Activated B cell treated with CpG ODN at 0.5 μM for 24 hours (primary cell): ENCODE data around the gene EP400. TPM values are rescaled to one million over a fixed set of nuclear protein-coding genes. Genes with fewer than 3 reads are reported as not detected.

Experiments
- ATAC-seq: fragments of 200-7000 bp; cut with Tn5 transposase; one replicate; pipeline ENCODE4 v1.10.0; 2021; ENCODE audit warnings: low read depth, mild to moderate bottlenecking, moderate library complexity
- CTCF ChIA-PET: fragments of 350-600 bp; sonication (Branson Sonifier 250); formaldehyde crosslinking; loops from one replicate; lab custom pipeline; 2021; ENCODE audit warnings: antibody characterized with exemption; lab: Charles Lee
- POLR2A ChIA-PET: fragments of 350-600 bp; sonication (Branson Sonifier 250); formaldehyde crosslinking; loops from one replicate; lab custom pipeline; 2021; ENCODE audit warnings: antibody characterized with exemption; lab: Charles Lee
- DNase-seq: peaks from one replicate; pipeline ENCODE4 v3.0.0; 2022
- H3K27ac Mint-ChIP-seq: one replicate; pipeline ENCODE4 v1.8.0; 2020; ENCODE audit warnings: mixed read lengths
- H3K27me3 Mint-ChIP-seq: one replicate; pipeline ENCODE4 v1.8.0; 2021; ENCODE audit warnings: mixed read lengths
- H3K36me3 Mint-ChIP-seq: one replicate; pipeline ENCODE4 v1.8.0; 2021; ENCODE audit warnings: low read depth, mixed read lengths
- H3K4me1 Mint-ChIP-seq: one replicate; pipeline ENCODE4 v1.8.0; 2021; ENCODE audit warnings: mixed read lengths
- H3K4me3 Mint-ChIP-seq: one replicate; pipeline ENCODE4 v1.8.0; 2020; ENCODE audit warnings: mild to moderate bottlenecking, mixed read lengths
- H3K9me3 Mint-ChIP-seq: one replicate; pipeline ENCODE4 v1.8.0; 2020; ENCODE audit warnings: mixed read lengths
- intact Hi-C: fragments of 100-400 bp; cut with micrococcal nuclease; formaldehyde crosslinking; loops from one replicate; pipeline ENCODE4 v1.15.1; 2024
- total RNA-seq: library from RNA; stranded (reverse); gene quantifications from 2 replicates; pipeline ENCODE4 v1.2.3, GENCODE V29; 2022
- TF ChIP-seq, protein P1 (sequence below): fragments of 200-600 bp; IDR thresholded peaks from one replicate; pipeline ENCODE4 v1.8.0; 2022; ENCODE audit warnings: antibody characterized with exemption, mild to moderate bottlenecking

The EP400 gene
- total RNA-seq, 1 donor from 2014 or later: 65.6 TPM

DNA sequence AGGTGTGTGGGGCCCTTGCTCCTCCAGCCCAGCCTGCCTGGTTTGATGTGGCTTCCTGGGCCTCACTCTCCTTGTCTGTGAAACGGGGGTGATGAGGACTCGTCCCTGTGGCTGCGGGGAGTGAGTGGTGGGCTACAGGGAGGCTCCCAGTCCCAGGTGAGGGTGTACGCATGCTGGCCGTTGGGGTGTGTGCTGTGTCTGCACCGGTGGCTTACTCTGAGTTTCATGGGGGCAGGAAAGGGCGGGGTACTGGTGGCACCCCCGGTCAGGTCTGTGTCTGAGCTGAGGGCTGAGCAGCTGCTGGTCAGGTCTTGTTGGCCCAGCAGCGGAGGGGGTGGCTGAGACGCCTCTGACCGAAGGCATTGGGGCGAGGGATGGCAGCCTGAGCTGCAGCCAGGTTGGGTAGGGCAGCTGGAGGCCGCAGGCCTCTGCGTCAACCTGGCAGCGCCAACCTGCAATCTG lies 44.1 kb upstream of the EP400 start:
- Mint-ChIP-seq H3K4me1 (no peaks in the 10 kb centered on the region), H3K27me3 (no peaks in the 10 kb centered on the region), H3K9me3 (no peaks in the 10 kb centered on the region), H3K27ac (no peak overlapping the region), H3K4me3 (no peak overlapping the region), H3K36me3 (peaks cover 11% of the 10 kb centered on the region)
- intact Hi-C loops: no loop called here
- DNase-seq (no peak), ATAC-seq (no peak)
- POLR2A ChIA-PET: no interaction called here
- TF ChIP-seq, protein P1, sequence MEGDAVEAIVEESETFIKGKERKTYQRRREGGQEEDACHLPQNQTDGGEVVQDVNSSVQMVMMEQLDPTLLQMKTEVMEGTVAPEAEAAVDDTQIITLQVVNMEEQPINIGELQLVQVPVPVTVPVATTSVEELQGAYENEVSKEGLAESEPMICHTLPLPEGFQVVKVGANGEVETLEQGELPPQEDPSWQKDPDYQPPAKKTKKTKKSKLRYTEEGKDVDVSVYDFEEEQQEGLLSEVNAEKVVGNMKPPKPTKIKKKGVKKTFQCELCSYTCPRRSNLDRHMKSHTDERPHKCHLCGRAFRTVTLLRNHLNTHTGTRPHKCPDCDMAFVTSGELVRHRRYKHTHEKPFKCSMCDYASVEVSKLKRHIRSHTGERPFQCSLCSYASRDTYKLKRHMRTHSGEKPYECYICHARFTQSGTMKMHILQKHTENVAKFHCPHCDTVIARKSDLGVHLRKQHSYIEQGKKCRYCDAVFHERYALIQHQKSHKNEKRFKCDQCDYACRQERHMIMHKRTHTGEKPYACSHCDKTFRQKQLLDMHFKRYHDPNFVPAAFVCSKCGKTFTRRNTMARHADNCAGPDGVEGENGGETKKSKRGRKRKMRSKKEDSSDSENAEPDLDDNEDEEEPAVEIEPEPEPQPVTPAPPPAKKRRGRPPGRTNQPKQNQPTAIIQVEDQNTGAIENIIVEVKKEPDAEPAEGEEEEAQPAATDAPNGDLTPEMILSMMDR: no peak
- CTCF ChIA-PET: no interaction called here

DNA sequence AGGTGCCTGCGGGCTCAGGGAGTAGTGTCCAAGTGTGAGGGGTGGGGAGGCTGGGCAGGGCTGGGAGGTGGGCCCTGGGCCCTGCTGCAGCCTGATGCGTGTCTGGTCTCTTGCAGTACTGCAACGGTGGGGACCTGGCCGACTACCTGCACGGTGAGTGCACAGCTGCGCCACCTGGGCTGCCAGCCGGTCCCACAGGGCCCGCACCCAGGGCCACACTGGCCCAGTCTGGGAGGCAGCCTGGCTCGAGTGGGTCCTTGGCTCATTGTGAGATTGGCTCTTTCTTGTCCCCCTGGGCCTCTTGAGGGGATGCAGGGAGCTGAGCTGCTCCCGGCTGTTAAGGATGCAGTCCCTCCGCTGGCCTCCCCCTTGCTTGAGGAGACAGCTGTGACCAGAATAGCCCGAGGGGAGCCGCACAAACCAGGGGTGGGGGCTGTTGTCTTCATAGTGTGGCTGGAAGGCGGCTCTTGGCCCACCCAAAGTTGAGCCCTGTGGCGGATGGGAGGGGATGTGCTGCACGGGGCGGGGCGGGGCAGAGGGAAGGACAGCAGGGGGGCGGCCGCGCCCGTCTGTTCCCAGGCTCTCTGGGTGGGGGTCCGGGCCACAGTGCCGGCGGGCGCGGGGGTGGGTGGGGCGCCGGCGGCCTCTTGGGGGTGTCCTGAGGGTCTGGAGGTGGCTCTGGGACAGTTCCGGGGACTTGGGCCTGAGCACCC lies 42.2 kb upstream of the EP400 start:
- TF ChIP-seq, protein P1: no peak
- Mint-ChIP-seq H3K4me1 (no peaks in the 10 kb centered on the region), H3K36me3 (peaks cover 24% of the 10 kb centered on the region), H3K27ac (no peak overlapping the region), H3K27me3 (no peaks in the 10 kb centered on the region), H3K4me3 (no peak overlapping the region), H3K9me3 (no peaks in the 10 kb centered on the region)
- ATAC-seq (no peak), DNase-seq (no peak)
- CTCF ChIA-PET: no interaction called here
- POLR2A ChIA-PET: no interaction called here
- intact Hi-C loops: no loop called here

DNA sequence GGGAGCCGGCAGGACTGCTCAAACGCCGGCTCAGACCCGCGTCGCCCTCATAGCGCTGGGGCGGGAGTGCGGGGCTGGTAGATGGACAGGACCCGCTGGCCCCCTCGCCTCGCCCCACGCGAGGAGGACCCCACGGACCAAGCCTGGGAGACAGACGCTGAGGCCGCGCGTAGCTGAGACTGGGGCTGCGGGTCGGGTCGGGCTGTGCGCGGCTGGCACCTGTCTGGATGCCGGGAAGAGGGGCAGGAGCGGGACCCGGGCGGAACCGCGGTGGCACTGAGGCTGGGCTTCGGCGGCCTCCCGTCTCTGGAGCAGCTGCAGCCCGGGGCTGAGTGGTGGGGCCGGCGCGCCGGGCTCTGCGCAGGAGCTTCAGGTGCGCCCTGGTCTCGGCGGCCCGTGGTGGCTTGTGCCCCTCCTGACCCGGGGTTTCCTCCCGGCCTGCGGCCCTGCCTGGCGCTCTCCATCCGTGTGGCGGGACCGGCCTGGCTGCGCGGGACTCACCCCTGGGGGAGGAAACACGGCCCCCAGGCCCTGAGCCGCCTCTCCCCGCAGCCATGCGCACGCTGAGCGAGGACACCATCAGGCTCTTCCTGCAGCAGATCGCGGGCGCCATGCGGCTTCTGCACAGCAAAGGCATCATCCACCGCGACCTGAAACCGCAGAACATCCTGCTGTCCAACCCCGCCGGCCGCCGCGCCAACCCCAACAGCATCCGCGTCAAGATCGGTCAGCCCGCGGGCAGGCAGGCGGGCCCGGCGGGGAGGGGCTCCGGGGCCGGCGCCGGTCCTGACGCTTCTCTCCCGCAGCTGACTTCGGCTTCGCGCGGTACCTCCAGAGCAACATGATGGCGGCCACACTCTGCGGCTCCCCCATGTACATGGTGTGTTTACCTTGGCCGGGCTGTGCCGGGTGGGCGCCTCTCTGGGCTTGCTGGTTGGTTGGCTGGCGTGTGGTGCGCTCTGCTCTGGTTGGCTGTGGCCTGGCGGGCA lies 41.4 kb upstream of the EP400 start:
- TF ChIP-seq, protein P1: no peak
- no peak for ATAC-seq
- ChIA-PET CTCF (no interaction called here), POLR2A (interaction anchor here (0.5 kb wide), 1 partner anchor 9 kb away, joined by 3 read pairs; no protein-coding TSS in a partner anchor)
- H3K27ac Mint-ChIP-seq: no peak overlapping the region
- no peak overlapping the region for H3K4me3 Mint-ChIP-seq
- no peak for DNase-seq
- no peaks in the 10 kb centered on the region for H3K4me1 Mint-ChIP-seq
- H3K9me3 Mint-ChIP-seq: no peaks in the 10 kb centered on the region
- intact Hi-C loops: no loop called here
- H3K27me3 Mint-ChIP-seq: no peaks in the 10 kb centered on the region
- H3K36me3 Mint-ChIP-seq: peaks cover 24% of the 10 kb centered on the region

DNA sequence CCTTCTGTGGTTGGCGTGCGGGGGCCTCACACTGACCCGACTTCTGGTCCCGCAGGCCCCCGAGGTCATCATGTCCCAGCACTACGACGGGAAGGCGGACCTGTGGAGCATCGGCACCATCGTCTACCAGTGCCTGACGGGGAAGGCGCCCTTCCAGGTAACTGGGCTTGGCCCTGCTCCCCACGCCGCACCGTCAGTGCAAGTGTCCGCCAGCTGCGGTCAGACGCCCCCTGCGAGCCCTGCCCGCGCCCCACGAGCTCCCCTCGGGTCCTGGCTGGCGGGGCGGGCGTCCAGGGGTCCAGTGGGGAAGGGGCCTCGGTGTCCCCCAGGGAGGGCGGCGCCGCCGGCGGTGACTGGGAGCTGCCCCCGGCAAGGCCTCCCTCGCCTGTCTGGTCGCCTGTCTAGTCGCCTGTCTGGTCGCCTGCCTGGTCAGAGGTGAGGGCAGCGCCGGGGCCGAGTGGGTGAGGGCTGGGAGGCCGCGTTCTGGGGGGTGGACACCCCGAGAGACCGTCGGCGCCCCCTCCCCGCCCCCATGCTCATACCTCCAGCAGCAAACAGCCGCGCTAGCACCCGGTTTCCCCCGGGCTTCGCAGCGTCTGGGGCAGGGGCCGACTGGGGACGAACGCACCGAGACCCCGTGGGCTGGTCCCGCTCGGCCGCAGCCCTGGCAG lies 40.5 kb upstream of the EP400 start:
- H3K27me3 Mint-ChIP-seq: no peaks in the 10 kb centered on the region
- H3K4me1 Mint-ChIP-seq: no peaks in the 10 kb centered on the region
- intact Hi-C loops: no loop called here
- H3K4me3 Mint-ChIP-seq: no peak overlapping the region
- ChIA-PET POLR2A (no interaction called here), CTCF (no interaction called here)
- H3K9me3 Mint-ChIP-seq: no peaks in the 10 kb centered on the region
- H3K36me3 Mint-ChIP-seq: peaks cover 25% of the 10 kb centered on the region
- DNase-seq (no peak), ATAC-seq (no peak)
- H3K27ac Mint-ChIP-seq: no peak overlapping the region
- TF ChIP-seq, protein P1: no peak
